GM21723 (cell line): Measurements from ENCODE around the gene LOXL4.

ENCODE experiments used
- ATAC-seq: cut with Tn5 transposase; IDR thresholded peaks from one replicate; pipeline ENCODE4 v1.9.1; 2021; ENCODE audit warnings: mild to moderate bottlenecking, moderate library complexity; ENCODE audit not compliant: unreplicated experiment

Gene LOXL4

DNA sequence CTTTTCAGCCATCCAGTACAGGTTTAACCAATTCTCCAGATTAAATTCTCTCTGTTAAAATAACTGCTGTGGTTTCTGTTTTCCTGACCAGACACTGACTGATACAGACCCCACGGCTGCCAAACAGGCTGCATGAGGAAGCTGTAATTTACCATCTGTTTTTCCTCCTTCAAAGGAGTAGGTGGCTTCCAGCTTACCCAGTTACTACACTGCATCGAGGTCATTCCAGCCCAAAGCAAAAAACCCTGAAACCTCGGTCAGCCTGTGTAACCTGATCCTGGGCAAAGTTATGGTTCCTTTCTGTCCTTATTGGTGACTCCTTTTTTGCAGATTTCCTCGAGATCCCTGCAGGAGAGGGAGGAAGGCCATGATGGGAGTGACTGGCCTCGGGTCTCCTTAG is 27.9 kb upstream of the LOXL4 start:
- no peak for ATAC-seq

DNA sequence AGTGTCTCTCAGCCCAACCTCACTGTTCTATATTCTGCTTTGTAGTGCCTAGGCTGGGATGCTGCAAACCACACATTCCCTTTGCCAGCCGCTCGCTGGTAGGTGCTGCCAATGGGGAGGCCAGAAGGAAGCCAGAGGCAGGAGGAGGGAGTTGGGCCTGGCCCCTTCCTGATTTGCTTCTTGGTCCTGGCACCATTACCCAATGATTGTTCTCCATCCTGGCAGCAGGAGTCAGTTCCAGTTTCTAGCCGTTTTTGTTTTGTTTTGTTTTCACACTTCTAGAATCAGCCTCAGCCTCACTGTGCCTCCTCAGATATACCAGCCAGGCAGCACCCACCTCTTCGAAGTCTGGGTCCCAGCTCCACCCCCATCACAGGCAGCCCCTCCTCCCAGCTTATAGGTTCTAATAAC is 27.4 kb upstream of the LOXL4 start:
- no peak for ATAC-seq

DNA sequence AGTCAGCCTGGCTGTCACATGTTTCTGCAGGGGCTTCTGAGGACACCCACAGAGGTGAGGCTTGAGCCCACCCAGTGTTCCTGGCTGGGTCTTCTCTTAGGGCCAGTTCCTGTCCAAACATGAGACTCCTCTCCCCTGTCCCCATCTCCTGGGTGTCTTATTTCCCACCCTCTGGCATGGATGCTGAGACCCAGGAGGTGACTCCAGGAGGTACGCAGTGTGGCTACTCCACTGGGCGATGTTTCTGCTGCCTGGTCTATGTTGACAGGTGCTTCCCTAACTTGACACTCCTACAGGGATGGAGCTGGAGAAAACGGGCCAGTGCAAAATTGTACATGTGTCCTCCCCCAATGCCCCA is 26.3 kb upstream of the LOXL4 start:
- no peak for ATAC-seq

DNA sequence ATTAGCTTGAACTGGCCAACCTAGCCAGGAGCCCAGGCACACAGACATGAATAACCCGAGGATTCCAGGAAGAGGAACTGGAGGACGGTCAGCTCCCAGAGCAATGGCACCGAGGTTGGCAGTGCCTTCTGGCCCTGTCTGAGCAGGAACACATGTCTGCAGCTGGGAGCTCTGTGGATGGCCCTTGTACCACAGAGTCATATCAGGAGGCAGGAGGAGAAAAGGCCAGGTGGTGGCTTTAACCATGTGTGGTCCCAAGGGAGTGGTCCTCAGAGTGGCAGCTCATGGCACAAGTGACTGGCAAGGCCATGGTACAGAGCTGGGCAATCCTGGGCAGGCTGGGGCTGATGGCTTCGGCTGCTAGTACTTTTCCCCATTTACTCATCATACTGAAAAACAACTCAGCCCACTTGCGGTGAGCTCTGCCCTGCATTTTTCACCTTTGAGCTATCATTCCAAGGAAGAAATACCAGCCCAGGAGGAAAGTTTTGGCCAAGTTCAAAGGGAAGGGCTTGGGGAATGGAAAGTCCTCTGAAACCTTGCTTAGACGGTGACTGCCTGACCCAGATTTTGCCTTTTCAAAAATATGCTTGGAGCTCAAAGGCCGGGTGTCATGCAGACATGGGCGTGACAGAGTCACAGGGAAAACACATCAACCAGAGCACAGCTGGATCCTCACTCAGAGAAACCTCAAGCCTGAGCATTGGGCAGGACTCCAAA is 25.7 kb upstream of the LOXL4 start:
- no peak for ATAC-seq

DNA sequence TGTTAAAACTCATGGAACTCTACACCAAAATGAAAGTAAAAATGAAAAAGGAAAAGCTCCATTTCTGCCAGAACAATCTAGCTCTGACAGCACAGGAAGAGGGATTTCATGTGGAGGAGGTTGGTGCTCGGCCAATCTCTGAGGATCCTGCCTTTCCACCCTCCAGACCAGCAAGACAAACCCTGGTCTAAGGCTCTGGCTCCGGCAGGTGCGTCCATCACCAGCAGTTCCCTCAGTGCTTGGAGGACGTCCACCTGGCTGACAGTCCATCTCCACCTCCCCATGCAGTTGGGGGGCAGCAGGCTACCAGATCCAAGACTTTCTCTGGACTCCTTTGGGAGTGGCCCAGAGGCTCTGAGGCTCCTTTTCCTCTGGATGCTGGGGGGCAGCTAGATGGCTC is 25.0 kb upstream of the LOXL4 start:
- ATAC-seq = no peak

DNA sequence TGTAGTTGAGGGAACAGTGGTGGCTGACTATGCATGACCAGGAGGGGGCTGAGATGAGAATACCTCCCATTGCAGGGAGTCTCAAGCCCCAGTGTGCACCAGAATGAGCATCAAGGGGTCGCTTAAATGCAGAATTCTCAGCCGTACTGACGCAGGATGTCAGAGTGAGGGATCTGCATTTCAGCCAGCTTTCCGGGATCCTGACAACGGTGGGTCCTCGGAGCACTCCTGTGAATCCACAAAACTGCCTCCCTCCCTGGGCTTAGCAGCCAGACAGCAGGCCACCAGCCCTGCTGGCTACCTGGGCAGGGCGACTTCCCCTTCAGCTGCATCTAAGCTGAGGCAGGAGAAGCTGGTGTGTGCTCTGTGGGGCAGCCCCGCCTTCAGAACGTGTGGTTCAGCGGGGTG is 21.8 kb upstream of the LOXL4 start:
- ATAC-seq = no peak

DNA sequence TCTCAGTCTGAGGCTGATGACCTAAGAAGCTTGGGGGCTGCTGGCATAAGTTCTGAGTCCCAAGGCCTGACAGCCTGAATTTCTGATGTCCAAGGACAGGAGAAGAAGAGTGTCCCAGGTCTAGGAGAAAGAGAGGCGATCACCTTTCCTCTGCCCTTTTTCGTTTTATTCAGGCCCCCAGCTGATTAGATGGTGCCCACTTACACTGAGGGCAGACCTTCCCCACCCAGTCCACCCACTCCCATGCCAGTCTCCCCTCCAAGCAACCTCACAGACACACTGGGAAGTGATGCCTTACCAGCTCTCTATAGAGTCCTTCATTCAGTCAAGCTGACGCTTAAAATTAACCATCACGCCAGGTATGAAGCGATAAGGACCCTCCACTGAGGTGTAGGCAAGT is 19.3 kb upstream of the LOXL4 start:
- no peak for ATAC-seq

DNA sequence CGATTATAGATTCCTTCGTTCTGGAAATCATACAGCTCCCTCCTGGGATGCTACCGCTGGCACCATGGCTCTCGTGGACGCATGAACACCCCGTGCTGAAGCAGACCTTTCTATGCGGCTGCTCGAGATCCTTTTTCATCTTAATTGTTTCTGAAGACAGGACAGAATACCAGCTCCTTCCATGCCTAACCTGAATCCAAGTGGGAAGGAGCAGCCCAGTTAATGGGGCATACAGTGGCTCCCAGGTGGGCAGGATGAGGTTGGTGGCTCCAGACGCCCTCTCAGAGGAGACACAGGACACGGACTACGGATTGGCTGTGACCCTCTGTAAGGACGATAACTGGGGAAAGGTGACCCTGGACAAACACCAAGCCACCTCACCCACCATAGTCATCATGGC is 18.4 kb upstream of the LOXL4 start:
- ATAC-seq = no peak

DNA sequence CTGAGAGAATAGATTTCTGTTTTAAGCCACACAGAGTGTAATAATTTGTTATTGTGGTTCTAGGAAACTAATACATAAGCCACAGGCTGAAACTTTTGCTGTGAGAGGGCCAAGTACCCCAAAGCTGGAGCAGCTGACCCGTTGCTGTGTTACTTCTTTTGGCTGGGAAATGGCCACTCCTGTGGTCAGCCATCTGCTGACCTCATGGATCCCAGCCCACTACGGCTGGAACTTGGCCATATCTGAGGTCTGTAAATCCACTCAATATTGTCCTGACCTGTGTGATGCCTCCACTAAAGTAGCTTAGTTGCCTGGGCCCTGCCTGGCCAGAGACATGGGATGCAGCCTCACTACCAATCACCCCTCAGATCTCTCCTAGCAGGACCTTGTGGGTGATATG is 17.4 kb upstream of the LOXL4 start:
- ATAC-seq = no peak

DNA sequence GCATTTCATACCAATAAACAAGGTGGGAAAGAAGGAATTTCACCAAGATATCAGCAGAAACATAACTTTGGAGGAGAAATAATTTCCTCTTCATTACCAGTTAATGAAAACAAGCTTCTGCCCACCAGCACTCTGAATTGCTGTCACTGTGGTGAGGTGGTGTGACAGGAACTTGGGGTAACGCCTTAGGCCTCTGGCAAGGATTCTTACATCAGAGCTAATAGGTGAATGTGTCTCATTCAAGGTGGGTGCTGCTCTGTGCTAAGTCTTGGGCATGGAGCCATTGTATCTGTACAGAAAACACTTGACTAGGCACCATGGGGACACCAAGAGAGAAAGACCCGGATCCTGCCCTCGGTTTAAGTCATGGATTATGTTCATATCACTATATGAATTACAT is 8.3 kb upstream of the LOXL4 start:
- no peak for ATAC-seq

DNA sequence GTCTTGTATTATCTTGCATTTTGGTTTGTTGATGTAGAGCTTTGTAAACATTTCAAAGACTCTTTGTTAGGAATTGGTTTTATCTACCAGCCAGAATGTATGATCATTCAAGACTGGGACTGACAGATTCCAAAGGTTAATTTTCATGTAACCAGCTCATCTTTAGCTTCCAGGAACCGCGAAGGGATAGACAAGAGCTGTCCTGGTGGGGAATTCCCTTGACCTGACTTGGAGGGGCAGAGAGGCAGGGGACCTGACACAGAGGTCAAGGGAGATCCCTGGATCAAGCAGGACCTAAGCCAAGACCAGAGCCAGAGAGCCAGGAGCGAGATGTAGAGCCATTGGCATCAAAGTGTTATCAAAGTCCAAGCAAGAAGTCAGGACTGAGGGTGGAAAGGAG is 6.6 kb upstream of the LOXL4 start:
- ATAC-seq = no peak

DNA sequence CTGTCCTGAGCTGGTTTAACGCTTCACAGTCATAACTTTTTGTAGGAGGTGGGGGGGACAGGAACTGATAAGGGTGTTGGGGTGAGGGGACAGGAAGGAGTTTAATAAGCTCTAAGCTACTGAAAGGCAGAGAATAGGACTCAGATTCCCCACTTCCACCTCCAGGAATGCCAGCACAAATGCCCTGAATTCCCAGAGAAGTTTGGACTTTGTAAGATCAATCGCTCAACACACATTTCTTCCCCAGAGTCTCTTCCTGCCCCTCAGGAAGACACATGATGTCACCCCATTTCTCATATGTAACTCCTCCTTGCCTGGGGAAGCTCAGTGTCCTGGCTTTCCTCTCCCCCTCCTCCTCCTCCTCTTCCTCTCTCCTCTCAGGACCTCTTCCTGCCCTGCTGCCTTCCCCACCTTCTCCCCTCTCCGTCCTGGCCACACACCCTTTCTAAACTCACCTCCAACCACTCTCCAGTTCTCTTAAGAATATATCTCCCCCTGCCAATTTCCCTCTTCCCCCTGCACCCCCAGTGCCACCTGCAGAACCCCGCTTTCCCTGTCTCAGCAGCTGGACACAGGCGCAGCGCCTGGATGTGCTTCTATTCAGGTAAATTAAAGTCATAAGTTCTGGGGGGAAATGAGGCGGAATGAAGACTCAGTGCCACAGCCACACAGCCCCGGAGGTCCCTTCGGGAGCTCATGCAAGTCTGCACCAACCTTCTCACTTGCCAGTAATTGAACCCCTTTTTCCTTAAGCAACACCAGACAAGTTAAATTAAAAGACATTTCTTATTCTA is 5.3 kb upstream of the LOXL4 start:
- ATAC-seq = no peak

DNA sequence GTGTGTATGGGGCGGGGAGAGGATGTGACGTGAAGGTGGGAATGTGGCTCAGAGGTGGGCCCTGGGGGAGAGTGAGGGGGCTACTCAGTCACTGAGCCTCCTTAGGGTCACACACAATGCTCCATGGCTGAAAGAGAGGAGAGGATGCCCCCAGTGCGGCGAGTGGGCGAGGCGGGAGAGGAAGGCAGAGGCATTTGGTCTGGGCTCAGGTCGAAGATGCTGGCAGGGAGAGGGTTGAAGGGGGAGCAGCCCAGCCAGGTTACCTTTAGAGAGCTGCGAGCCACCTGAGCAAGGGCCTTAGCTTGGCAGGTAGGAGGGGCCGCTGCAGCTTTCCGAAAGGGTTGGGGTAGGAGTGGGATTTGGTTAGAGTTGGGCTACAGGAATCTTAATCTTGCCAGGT is 4.7 kb upstream of the LOXL4 start:
- ATAC-seq = no peak

DNA sequence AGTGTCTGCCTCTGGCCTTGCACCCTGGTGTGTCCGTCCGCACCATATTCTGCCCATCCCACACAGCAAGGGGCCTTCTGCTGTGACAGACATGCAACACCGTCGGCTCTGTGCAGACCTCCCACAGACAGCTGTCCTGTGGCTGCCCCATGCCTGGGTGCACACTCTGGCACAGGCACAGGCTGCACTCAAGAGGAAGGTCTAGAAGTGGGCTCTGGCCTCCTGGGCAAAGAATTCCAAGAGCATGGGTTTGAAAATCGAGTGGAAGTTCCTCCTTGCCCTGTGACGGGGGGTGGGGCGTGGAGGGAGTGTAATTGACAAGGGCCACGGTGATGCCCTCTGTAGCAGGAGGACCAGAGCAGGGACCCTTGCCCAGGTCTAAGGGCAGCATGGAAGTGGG is 4.3 kb upstream of the LOXL4 start:
- no peak for ATAC-seq

DNA sequence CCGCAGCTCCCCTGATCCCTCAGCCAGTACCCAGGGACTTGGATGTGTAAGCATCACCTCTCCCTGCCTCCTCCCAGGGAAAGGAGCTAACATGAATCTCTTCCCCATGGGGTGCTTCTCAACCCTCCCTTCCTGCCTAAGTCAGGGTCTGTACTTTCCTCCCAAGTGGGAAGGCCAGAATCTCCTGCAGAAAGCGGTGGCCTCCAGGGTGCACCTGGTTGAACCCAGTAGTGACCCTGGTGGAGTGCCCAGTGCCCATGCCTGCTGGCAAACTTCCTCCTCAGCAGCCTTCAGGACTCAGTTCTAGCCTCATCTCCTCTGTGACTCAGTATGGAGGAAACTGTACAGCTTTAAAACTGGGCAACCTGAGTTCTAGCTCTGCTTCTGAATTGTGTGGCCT is 2.8 kb upstream of the LOXL4 start:
- ATAC-seq = no peak

DNA sequence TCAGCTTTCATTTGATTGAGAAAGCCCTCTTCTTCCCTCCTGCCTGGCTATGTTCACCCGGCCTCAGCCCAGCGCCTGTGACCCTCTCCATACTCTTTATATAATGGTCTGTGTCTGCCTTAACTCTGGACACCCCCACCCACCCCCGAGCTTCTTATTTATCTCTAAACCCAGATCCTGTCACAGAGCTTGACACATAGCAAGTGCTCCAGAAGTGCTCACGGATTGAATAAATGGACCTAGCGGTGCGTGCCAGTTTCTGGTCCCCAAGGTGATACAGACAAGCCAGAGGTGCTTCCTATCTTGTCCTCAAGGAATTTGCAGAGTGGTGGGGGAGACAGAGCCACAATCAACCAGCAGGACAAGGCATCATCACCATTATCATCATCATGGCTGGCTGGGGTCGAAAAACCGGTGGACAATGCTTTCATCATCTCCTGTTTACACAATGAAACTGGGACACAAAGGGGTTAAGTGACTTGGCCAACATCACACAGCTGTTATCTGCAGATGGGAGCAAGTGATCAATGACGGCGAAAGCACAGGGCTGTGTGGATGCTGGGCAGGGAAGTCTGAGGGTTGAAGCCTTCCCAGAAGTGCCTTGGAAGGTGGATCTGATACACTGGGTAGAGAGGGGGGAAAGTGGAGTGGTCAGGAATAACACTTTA is 2.2 kb upstream of the LOXL4 start:
- no peak for ATAC-seq

DNA sequence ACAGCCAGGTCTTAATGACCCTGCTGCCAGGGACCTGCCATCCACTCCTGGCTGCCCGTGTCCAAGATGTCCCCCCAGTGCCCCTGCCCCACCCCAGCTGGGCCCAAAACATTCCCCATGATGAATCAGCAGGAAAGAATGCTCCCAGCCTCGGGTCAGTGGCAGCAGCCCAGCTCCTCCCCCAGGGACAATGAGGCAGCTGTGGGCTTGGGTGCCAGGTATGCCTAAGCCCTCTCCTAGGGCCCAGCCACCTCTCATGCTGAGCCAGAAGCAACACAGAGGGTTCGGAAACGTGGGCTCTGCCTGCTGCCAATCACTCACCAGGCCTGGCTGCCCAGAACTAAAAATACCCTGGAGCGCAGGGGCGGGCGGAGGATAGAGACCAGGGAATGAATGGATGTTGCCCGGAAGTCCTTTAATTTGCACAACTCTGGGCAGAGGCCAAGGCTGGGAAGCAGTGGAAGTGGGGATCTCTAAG is 1.5 kb upstream of the LOXL4 start:
- no peak for ATAC-seq

DNA sequence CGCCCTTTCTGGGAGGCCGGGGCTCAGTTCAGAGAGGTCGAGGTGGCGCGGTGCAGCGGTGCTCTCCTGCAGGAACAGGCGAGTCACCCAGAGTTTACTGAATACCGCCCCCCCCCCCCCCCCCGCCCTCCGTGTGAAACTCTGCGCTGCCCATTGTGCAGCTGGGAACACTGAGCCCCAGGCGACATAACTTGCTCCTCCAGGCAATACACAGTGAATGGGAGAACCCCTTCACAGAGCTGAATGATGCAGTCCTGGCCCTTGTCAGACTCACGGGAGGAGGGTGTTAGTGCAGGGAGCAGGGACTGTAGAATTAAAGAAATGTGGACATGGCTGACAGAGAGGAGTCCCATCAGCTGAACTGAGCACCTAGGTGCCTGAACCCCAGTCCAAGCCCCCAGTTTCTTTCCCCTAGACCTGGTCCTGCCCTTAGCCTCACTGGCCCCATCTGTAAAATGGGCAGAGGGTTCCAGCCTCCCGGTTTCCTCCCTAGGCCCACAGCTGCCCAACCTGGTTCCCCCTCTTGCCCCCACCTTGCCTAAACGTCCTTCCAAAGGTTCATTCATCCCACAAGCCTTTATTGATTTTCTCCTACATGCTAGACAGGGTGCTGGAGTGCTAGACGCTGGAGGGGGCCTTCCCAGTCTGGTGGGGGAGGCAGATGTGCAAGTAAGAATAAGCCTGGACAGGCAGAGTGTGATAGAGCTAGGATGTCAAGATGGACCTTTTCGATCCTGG is 869 bp upstream of the LOXL4 start:
- no peak for ATAC-seq

DNA sequence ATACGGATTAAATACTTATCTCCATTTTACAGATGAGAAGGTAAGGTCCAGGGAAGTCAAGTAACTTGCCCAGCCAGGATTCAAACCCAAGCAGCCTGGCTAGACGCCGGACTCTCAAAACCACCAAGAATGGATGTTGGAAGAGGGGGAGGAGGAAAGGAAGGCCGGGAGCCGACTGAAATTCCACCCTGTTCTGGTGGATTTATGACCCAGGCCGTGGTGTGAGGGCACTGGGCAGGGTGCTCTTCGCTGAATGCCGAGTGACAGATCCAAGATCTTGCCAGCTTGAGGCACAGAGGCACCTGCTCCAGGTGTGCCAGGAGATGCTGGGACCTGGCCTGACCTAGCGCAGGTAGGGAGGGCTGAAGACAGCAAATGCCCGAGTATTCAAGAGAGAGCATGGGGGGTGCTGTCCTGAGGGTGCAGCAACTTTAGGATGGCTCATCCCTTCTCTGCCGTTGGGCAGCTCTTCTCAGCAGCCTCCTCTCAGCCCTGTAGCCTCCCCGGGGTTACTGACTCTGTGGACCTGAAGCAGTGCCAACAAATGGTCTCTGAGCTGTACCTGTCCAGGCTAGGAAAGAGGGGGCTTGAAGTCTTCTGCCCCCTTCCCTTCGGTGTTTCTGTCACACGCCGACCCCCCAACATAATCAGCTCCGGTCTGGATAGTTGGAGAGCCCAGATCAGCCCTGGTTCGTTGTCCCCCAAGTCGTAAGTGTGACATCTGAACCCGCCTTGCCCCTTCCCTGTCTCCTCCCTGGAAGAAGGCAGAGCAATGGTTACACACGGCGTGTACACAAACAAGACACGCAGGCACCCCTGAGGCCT is 713 bp downstream of the LOXL4 start:
- ATAC-seq = no peak

DNA sequence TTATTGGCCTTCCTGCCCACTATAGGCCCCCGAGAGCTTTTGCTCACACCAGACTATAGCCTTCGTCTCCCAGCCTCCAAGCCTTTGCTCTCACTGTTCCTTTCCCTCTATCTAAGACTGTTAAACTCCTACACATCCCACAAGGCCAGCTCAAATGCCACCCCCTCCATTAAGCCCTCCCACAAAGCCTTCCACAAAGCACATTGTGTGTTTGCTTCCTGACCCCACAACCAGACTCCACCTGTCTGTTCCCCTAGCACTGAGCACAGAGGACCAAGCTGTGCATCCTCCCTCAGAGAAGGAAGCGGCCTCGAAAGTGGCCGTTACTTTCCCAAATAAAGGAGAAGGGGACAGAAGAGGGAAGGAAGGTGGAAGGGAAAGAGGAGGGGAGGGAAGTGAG is 1.3 kb downstream of the LOXL4 start:
- ATAC-seq = no peak
